ENCODE measurements around the gene ANKRD13A.

The ANKRD13A gene

DNA sequence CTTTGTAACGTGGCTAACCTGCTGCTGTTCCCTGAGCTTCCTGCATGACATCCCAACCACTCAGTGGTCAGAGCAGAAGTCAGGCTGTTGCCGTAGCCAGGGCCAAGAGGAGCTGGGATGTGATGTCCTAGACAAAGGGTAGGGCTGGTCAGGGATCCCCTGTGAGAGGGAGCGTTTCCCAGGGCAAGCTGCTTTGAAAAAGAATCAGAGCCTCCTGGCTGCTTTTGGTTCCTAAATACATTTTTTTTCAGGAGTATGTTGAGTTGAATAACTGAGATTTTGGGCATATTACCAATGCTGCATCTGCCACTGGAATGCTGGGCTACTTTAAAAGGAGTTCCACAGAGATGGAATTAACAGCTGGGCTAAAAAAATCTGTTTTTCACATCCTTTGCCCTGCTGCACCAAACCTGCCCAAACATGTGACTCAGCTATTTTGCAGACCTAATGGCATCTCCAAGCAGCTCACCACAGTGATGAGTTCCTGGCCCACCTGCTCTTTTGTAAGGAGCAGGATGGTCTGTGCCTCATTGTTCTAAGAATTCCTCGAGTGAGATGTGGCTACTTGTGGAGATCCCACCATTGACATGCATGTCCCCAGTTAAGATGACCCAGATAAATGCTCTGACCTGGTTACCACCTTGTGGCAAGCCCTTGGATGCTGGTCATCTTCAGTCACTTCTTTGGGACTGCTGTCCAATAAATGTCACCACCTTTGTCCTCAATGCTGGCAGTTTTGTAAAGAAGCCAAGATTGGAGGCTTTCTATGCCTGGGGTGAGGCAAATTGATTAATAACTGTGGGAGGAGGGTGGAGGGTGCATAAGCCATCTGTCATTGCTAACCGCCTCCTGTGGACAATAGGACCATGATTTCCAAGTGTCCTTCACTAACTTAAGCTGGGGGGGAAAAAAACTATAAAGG lies 24.1 kb downstream of the ANKRD13A start:
- H3K4me3 ChIP-seq: no peak overlapping the region
- H3K36me3 ChIP-seq (ENCODE audit: insufficient read depth, low read length): peaks cover 23% of the 10 kb centered on the region
- H3K9me3 ChIP-seq (ENCODE audit: low read depth, low read length): no peaks in the 10 kb centered on the region
- DNase-seq (ENCODE audit: low read depth, low spot score): no peak
- H3K27ac ChIP-seq: no peak overlapping the region
- no peak overlapping the region for H3K9ac ChIP-seq (ENCODE audit: insufficient read length)
- TF ChIP-seq FOXP2 (optimal IDR thresholded peaks at IDR 0.05; ENCODE audit: control extremely low read depth, extremely low read length, insufficient read depth): no peak
- TF ChIP-seq POLR2AphosphoS5 (IDR thresholded peaks at IDR 0.05; ENCODE audit: borderline replicate concordance, low read depth, low read length): no peak
- no peak for TF ChIP-seq EZH2 (IDR thresholded peaks at IDR 0.05)

DNA sequence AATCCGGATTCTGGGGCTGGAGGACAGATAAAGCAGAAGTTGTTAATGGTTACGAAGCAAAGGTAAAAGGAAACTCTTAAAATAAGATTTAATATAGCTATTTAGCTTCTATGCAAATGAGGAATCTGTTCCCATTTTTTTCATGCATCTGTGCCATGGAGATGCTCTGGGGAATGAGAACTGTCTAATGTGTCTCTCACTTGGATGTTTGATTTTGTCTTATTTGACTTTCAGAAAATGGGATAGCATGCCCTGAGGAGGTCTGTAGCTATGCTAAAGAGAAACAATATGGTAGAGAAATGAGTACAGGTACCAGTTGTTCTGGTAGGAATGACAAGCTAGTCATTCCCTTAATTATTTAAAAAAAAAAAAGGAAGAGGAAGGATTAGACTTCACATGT lies 24.8 kb downstream of the ANKRD13A start:
- no peak for TF ChIP-seq POLR2AphosphoS5 (IDR thresholded peaks at IDR 0.05; ENCODE audit: borderline replicate concordance, low read depth, low read length)
- TF ChIP-seq FOXP2 (optimal IDR thresholded peaks at IDR 0.05; ENCODE audit: control extremely low read depth, extremely low read length, insufficient read depth): no peak
- no peak for TF ChIP-seq EZH2 (IDR thresholded peaks at IDR 0.05)
- Histone ChIP-seq H3K4me3 (no peak overlapping the region), H3K27ac (peak overlapping the region; percentile 10; the same call in 1 of the 2 replicates), H3K9ac (ENCODE audit: insufficient read length) (no peak overlapping the region), H3K36me3 (ENCODE audit: insufficient read depth, low read length) (peaks cover 21% of the 10 kb centered on the region), H3K9me3 (ENCODE audit: low read depth, low read length) (no peaks in the 10 kb centered on the region)
- no peak for DNase-seq (ENCODE audit: low read depth, low spot score)

DNA sequence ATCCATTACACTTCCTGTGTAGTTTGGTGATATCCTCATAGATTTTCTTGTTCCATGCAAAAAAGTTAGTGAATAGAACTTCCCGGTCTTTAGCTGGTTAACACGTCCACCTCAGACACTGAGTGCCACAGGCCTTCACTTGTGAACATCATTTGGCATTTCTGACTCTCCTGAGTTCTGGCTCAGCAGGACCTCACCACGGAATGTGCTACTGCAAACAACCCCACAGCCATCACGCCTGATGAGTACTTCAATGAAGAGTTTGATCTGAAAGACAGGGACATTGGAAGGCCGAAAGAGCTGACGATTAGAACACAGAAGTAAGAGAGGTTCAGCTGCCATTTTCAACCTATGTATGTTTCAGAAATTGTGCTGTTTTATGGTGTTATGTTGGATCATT lies 29.1 kb downstream of the ANKRD13A start:
- TF ChIP-seq FOXP2 (optimal IDR thresholded peaks at IDR 0.05; ENCODE audit: control extremely low read depth, extremely low read length, insufficient read depth): no peak
- no peak for TF ChIP-seq POLR2AphosphoS5 (IDR thresholded peaks at IDR 0.05; ENCODE audit: borderline replicate concordance, low read depth, low read length)
- no peak for TF ChIP-seq EZH2 (IDR thresholded peaks at IDR 0.05)
- Histone ChIP-seq H3K27ac (no peak overlapping the region), H3K9ac (ENCODE audit: insufficient read length) (no peak overlapping the region), H3K4me3 (no peak overlapping the region), H3K9me3 (ENCODE audit: low read depth, low read length) (no peaks in the 10 kb centered on the region), H3K36me3 (ENCODE audit: insufficient read depth, low read length) (peaks cover 10% of the 10 kb centered on the region; the same call in 1 of the 2 replicates)
- no peak for DNase-seq (ENCODE audit: low read depth, low spot score)

DNA sequence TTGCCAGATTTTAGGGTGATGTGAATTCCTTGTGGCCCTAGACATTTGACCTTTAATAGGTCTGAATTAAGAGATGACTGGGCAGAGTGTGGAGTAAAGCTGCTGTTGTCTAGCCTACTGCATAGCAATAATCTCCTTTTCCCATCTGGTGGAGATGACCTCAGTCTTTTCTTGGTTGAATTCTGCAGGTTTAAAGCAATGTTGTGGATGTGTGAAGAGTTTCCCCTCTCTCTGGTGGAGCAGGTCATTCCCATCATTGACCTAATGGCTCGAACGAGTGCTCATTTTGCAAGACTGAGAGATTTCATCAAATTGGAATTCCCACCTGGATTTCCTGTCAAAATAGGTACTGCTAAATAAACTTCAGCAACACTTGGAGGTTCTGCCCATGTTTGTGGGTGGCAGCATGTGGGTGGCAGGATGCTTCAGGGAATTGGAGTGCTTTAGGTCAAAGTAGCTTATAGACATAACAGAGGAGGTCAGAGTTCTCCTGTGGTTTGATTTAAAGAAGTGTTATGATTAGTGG lies 30.1 kb downstream of the ANKRD13A start:
- H3K36me3 ChIP-seq (ENCODE audit: insufficient read depth, low read length): peaks cover 10% of the 10 kb centered on the region; the same call in 1 of the 2 replicates
- no peak for DNase-seq (ENCODE audit: low read depth, low spot score)
- no peaks in the 10 kb centered on the region for H3K9me3 ChIP-seq (ENCODE audit: low read depth, low read length)
- TF ChIP-seq EZH2 (IDR thresholded peaks at IDR 0.05) (no peak), FOXP2 (optimal IDR thresholded peaks at IDR 0.05; ENCODE audit: control extremely low read depth, extremely low read length, insufficient read depth) (no peak)
- no peak overlapping the region for H3K4me3 ChIP-seq
- no peak overlapping the region for H3K9ac ChIP-seq (ENCODE audit: insufficient read length)
- no peak overlapping the region for H3K27ac ChIP-seq

DNA sequence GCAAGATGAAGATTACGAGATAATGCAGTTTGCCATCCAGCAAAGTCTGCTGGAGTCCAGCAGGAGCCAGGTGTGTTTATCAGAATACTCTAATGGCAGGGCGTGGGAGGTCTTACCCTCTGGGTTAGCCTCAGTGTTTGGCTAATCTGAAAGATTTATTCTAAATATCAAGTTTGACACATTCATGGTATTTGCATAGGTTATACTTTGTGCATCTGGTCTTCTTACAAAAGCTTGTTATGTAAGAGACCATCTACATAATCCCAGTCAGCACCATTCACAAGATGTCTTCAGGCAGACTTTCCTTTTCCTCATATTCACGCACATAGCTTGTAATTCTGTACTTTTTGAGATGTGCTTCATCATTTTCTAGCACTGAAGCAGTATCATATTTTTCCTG lies 34.7 kb downstream of the ANKRD13A start:
- no peak for TF ChIP-seq FOXP2 (optimal IDR thresholded peaks at IDR 0.05; ENCODE audit: control extremely low read depth, extremely low read length, insufficient read depth)
- Histone ChIP-seq H3K27ac (no peak overlapping the region; the same call in 1 of the 2 replicates), H3K36me3 (ENCODE audit: insufficient read depth, low read length) (peaks cover 7% of the 10 kb centered on the region; the same call in 1 of the 2 replicates), H3K9me3 (ENCODE audit: low read depth, low read length) (no peaks in the 10 kb centered on the region), H3K4me3 (no peak overlapping the region), H3K9ac (ENCODE audit: insufficient read length) (no peak overlapping the region)
- no peak for DNase-seq (ENCODE audit: low read depth, low spot score)

DNA sequence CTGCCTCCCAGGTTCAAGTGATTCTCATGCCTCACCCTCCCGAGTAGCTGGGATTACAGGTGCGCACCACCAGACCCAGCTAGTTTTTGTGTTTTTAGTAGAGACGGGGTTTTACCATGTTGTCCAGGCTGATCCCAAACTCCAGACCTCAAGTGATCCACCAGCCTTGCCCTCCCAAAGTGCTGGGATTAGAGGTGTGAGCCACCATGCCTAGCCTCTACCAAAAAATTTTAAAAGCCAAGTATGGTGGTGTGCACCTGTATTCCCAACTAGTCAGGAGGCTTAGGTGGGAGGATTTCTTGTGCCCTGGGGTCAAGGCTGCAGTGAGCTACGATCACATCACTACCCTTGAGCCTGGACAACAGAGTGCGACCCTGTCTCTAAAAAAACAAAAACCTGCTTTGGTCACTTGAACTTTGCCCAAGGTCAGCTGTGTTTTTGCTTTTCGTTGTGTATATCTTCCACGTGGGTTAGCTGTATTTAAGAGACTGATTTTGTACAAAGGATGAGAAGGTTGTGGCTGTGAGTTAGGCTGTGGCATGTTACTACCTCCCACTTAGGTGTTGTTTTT lies 36.4 kb downstream of the ANKRD13A start:
- Histone ChIP-seq H3K9ac (ENCODE audit: insufficient read length) (no peak overlapping the region), H3K36me3 (ENCODE audit: insufficient read depth, low read length) (peaks cover 4% of the 10 kb centered on the region; the same call in 1 of the 2 replicates), H3K9me3 (ENCODE audit: low read depth, low read length) (no peaks in the 10 kb centered on the region), H3K27ac (no peak overlapping the region), H3K4me3 (no peak overlapping the region)
- DNase-seq (ENCODE audit: low read depth, low spot score): no peak
- TF ChIP-seq POLR2AphosphoS5 (IDR thresholded peaks at IDR 0.05; ENCODE audit: borderline replicate concordance, low read depth, low read length) (no peak), EZH2 (IDR thresholded peaks at IDR 0.05) (no peak), FOXP2 (optimal IDR thresholded peaks at IDR 0.05; ENCODE audit: control extremely low read depth, extremely low read length, insufficient read depth) (no peak)

DNA sequence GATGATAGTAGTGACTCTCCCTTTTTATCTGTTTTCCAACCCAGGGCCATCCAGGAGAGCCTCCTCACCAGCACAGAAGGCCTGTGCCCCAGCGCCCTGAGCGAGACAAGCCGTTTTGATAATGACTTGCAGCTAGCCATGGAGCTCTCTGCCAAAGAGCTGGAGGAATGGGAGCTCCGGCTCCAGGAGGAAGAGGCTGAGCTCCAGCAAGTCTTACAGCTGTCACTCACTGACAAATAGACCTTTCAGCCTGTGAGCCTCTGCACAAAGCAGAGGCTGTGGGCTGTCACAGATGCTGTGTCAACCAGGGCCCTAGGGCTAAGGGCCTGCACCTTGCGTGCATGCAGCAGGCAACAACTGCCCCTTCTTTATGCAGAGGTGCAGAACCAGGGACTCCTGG lies 38.1 kb downstream of the ANKRD13A start:
- H3K9me3 ChIP-seq (ENCODE audit: low read depth, low read length): no peaks in the 10 kb centered on the region
- TF ChIP-seq FOXP2 (optimal IDR thresholded peaks at IDR 0.05; ENCODE audit: control extremely low read depth, extremely low read length, insufficient read depth) (no peak), EZH2 (IDR thresholded peaks at IDR 0.05) (no peak), POLR2AphosphoS5 (IDR thresholded peaks at IDR 0.05; ENCODE audit: borderline replicate concordance, low read depth, low read length) (no peak)
- H3K27ac ChIP-seq: no peak overlapping the region
- peaks cover 15% of the 10 kb centered on the region for H3K36me3 ChIP-seq (ENCODE audit: insufficient read depth, low read length)
- H3K4me3 ChIP-seq: no peak overlapping the region
- no peak overlapping the region for H3K9ac ChIP-seq (ENCODE audit: insufficient read length)
- no peak for DNase-seq (ENCODE audit: low read depth, low spot score)

DNA sequence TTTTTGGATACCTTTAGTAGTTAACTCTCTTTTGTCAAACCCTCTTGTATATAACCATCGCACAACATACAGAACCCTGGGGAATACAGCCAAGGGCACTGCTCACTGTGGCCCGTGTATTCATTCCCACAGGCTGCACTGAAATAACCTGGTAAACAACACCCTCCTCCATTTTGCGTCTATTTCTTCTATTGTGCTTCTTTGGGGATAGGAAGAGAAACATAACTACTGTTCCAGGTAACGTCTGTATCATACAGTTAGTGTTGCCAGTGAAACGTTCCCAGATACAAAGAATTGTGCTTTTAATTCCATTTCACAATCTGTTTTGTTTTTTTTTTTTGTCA lies 39.5 kb downstream of the ANKRD13A start:
- Histone ChIP-seq H3K9me3 (ENCODE audit: low read depth, low read length) (no peaks in the 10 kb centered on the region), H3K36me3 (ENCODE audit: insufficient read depth, low read length) (peaks cover 17% of the 10 kb centered on the region), H3K4me3 (no peak overlapping the region), H3K27ac (no peak overlapping the region), H3K9ac (ENCODE audit: insufficient read length) (no peak overlapping the region)
- no peak for DNase-seq (ENCODE audit: low read depth, low spot score)
- TF ChIP-seq POLR2AphosphoS5 (IDR thresholded peaks at IDR 0.05; ENCODE audit: borderline replicate concordance, low read depth, low read length) (no peak), FOXP2 (optimal IDR thresholded peaks at IDR 0.05; ENCODE audit: control extremely low read depth, extremely low read length, insufficient read depth) (no peak), EZH2 (IDR thresholded peaks at IDR 0.05) (no peak)

Measured in SK-N-MC (cell line).